GM19240 (cell line): ENCODE results near the gene TRIM13.
A peak's percentile ranks its signal among the peaks of the same experiment; 100 is the strongest.

Experiments
- DNase-seq: peaks from one replicate; pipeline ENCODE4 v3.0.0; 2011; ENCODE audit warnings: low spot score; ENCODE audit not compliant: insufficient read length

Gene TRIM13

DNA sequence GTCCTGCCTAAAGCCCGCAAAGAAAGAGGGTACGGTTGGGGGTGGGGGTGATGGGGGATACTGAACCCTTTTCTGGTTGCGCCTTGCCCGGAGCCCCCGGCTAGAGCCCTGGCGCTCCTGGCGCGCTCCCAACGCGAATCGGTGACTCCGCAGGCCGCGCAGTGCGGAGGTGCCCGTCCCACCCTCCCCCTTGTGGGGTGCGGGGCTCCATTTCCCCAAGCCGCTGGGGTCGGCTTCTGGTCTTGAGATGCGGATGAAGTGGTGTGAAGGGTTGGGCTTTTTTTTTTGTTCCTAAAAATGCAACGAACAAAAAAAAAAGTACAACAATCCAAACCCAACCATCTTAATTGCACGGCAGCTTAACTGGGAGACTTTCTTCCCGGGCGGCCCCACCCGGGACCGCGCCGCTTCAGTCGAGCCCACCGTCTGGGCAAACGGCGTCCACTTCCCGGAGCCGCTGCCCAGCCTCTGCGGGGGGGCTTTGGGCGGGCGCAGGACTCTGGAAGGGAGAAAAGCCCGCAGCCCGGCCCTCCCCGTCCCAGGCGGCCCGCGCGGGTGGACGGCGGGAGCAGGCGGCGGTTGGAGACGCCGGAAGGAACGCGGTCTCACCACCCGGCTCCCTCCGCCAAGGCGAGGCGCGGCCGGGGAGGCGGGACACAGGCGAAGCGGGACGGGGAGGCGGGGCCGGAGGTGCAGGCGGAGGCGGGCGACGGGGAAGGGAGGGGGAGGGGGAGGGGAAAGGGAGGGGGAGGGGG is 504 bp upstream of the TRIM13 start:
- DNase-seq = peak; percentile 35

- DNase-seq = no peak
Measured at GRCh38 chr13:49997955-49998354, 1.1 kb downstream of the TRIM13 start.

- DNase-seq = no peak
Measured at GRCh38 chr13:49998714-49999624, 2.1 kb downstream of the TRIM13 start.

DNA sequence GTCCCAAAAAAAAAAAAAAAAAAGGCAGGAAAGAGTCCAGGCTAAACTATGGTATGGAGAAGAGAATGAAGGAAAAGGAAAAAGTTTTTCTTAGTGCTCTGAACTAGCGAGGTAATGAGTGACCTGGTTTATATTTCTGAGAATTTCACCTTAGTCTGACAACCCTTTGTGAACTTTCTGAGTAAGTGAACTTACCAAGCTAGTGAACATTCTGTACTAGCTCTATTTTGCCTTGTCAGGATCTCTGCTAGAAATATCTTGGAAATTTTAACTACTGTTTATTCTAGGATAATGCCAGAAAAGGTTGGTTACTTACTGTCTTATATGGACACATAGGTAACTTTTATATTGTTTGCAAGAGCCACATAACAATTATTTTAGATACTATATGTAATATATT is 4.4 kb downstream of the TRIM13 start:
- DNase-seq = no peak

- DNase-seq = no peak
Measured at GRCh38 chr13:50006426-50007135, 9.7 kb downstream of the TRIM13 start.

GRCh38 chr13:50011461-50011860 is 14.6 kb downstream of the TRIM13 start:
- DNase-seq = no peak

GRCh38 chr13:50012396-50013169 is 15.7 kb downstream of the TRIM13 start:
- DNase-seq = no peak

DNA sequence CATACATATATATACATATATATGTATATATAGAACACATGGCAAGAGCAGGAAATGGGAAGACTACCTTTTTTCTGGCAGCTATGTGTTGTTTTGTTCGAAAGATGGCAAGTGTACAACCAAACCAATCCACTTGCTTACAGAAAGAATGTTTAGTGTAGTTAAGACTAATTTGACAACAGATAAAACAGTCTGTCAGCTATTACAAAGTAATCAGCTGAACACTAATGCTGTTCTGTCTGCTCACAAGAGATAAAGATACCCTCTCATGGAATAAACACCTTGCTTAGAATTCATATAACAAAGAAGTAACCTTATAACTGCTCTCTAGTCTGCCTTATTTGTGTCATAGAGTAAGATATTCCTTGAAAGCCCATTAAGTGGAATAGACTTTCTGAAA is 17.5 kb downstream of the TRIM13 start:
- no peak for DNase-seq

GRCh38 chr13:50015258-50015657 is 18.4 kb downstream of the TRIM13 start, which contains the start of gene KCNRG:
Gene KCNRG, plus strand, starts transcription at chr13:50015444. Its CDS starts 50 bp downstream, at chr13:50015494.
- no peak for DNase-seq

DNA sequence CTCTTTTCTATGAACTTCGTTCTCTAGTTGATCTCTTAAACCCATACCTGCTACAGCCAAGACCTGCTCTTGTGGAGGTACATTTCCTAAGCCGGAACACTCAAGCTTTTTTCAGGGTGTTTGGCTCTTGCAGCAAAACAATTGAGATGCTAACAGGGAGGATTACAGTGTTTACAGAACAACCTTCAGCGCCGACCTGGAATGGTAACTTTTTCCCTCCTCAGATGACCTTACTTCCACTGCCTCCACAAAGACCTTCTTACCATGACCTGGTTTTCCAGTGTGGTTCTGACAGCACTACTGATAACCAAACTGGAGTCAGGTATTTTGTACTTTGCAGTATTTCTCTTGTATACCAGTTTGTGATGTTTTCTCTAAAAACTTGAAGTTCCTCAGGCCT is 18.9 kb downstream of the TRIM13 start:
- DNase-seq = no peak

DNA sequence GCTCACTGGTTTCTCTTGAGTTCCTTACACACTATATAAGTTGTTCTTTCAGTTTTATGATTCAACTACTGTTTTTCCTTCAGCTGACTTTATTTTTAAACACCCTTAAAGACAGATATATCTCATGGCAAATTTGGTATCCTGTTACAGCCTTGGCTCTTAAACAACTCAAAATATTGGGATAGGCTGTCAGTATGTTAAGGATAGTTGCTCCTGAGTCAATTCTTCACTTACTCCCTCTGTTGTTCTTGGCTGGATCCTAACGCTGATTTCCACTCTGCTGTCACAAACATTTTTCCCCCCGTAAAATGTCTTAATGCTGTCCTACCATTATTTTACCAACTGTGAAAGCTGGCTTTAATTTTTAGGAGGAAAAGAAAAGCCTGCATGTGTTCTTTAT is 19.6 kb downstream of the TRIM13 start:
- no peak for DNase-seq

DNA sequence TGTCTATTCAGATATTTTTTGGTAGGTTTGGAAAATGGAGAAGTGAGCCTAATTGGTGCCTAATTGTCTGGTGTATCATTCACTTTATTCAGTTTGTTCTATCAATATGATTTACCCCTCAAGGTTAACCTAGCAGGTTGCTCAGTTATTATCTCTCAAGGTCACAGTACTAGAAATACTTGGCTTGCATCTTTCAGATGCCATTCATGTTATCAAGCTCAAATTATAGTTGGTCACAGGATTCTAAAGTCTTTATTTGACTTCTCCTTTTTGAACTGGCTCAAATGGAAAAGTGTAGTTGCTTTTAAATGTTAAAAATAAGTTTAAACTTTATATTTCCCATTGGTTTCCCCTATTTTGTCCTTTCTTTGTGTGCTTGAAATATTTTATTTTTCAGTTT is 21.0 kb downstream of the TRIM13 start:
- no peak for DNase-seq

- no peak for DNase-seq
Measured at GRCh38 chr13:50025436-50025835, 28.6 kb downstream of the TRIM13 start.

DNA sequence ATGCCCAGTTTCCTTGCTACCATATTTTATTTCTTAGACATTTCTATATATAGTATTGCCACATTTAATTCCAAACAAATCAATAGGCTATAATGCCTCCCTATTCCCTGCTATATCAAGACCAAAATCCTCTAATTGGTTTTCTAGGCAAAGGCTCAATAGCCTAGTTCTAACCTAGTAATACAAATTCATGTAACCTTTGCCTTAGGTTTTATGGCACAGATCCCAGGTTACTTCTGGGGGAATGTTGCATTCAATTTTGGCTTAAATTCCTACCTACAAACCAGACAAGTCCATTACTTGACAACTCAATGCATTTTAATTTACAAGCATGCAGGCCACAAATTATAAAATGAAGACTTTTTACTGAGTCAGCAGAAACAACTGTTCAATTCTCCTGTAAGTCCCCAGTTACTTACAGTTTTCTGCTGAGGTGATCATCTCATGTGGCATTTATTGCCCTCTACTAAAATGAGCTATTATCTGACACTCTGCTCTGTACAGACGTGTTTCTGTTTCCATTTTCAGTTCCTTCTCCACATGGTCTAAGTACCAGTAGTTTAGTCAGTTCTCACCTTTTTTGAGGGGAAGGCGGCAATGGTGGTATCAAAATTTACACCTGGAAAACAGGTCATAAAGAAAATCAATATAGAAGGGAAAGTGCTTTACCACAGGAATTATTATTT is 30.1 kb downstream of the TRIM13 start:
- DNase-seq = peak; percentile 29

GRCh38 chr13:50030315-50030714 is 33.5 kb downstream of the TRIM13 start:
- DNase-seq = no peak

GRCh38 chr13:50033725-50034124 is 36.9 kb downstream of the TRIM13 start:
- DNase-seq = no peak

- DNase-seq = no peak
Measured at GRCh38 chr13:50037788-50038187, 40.9 kb downstream of the TRIM13 start.

- DNase-seq = no peak
Measured at GRCh38 chr13:50038266-50038665, 41.4 kb downstream of the TRIM13 start.

GRCh38 chr13:50052478-50052877 is 55.6 kb downstream of the TRIM13 start:
- no peak for DNase-seq

DNA sequence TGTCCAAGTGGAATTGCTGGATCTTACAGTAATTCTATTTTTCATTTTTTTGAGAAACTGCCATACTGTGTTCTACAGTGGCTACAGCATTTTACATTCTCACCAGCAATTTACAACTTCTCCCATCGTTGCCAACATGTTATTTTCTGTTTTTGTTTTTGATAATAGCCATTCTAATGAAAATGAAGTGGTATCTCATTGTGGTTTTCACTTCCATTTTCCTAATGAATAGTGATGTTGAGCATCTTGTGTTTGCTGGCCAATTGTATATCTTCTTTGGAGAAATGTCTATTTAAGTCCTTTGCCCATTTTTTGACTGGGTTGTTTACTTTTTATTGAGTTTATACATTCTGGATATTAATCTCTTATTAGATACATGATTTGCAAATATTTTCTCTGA is 57.0 kb downstream of the TRIM13 start:
- no peak for DNase-seq
